Endodermal cell (in vitro differentiated cells): ENCODE data around the gene C1orf105. TPM values are rescaled to one million over a fixed set of nuclear protein-coding genes. Genes with fewer than 3 reads are reported as not detected.

Experiments
- DNase-seq: peaks from one replicate; pipeline ENCODE4 v3.0.0-alpha.2; 2017
- H3K27ac ChIP-seq: 2 replicates; pipeline ENCODE4 v1.5.1; 2013; ENCODE audit warnings: mild to moderate bottlenecking, low read depth, low read length, moderate library complexity
- H3K27me3 ChIP-seq: 2 replicates; pipeline ENCODE4 v1.6.1; 2013; ENCODE audit warnings: mild to moderate bottlenecking, low read length, moderate library complexity; ENCODE audit not compliant: insufficient read depth, control insufficient read depth, poor library complexity, severe bottlenecking
- H3K36me3 ChIP-seq: 2 replicates; pipeline ENCODE4 v1.7.0; 2013; ENCODE audit warnings: mild to moderate bottlenecking, low read length, moderate library complexity; ENCODE audit not compliant: control insufficient read depth, insufficient read depth
- H3K4me1 ChIP-seq: one replicate; pipeline ENCODE4 v1.7.0; 2013; ENCODE audit warnings: low read length; ENCODE audit not compliant: control insufficient read depth, insufficient read depth
- H3K4me3 ChIP-seq: 2 replicates; pipeline ENCODE4 v1.5.1; 2013; ENCODE audit warnings: mild to moderate bottlenecking, low read length, moderate library complexity
- H3K9ac ChIP-seq: 2 replicates; pipeline ENCODE4 v1.6.1; 2013; ENCODE audit warnings: mild to moderate bottlenecking, low read length, moderate library complexity; ENCODE audit not compliant: poor library complexity, severe bottlenecking; ENCODE audit errors: extremely low read depth
- H3K9me3 ChIP-seq: 2 replicates; pipeline ENCODE4 v1.6.1; 2013; ENCODE audit warnings: mild to moderate bottlenecking, low read length, moderate library complexity; ENCODE audit not compliant: control insufficient read depth
- H3K27ac Mint-ChIP-seq: 2 replicates; pipeline ENCODE4 v1.8.0; 2020; ENCODE audit warnings: mixed read lengths
- H3K27me3 Mint-ChIP-seq: 2 replicates; pipeline ENCODE4 v1.8.0; 2021; ENCODE audit warnings: mild to moderate bottlenecking, mixed read lengths; ENCODE audit not compliant: insufficient read depth
- H3K36me3 Mint-ChIP-seq: 2 replicates; pipeline ENCODE4 v1.8.0; 2020; ENCODE audit warnings: low read depth, mixed read lengths
- H3K4me1 Mint-ChIP-seq: 2 replicates; pipeline ENCODE4 v1.8.0; 2020; ENCODE audit warnings: mixed read lengths
- H3K4me3 Mint-ChIP-seq: 2 replicates; pipeline ENCODE4 v1.8.0; 2020; ENCODE audit warnings: mild to moderate bottlenecking, moderate library complexity, mixed read lengths
- H3K9me3 Mint-ChIP-seq: 2 replicates; pipeline ENCODE4 v1.8.0; 2020; ENCODE audit warnings: mild to moderate bottlenecking, mixed read lengths
- CTCF ChIP-seq: fragments of 200-600 bp; sonication (generic); conservative IDR thresholded peaks from 2 replicates; pipeline ENCODE4 v1.5.0; 2021; ENCODE audit warnings: antibody characterized with exemption, mild to moderate bottlenecking
- WGBS, 2 experiments: methylation state at CpG; one replicate each; pipeline versions ENCODE4 v1.1.5 to v1.1.7; 2013; ENCODE audit warnings: missing lambda C conversion rate in 2 of 2, mixed read lengths in 1 of 2; ENCODE audit not compliant: insufficient coverage in 1 of 2, insufficient read length in 1 of 2; 5-methylcytosine and 5-hydroxymethylcytosine counted together
- total RNA-seq, 2 donors: library from RNA; stranded (reverse); fragmentation: NEBNext Ultra II Directional in 1 of 2; extraction: Animal tissue kit (Norgen Biotek cat#: 25700) in 1 of 2; gene quantifications; 2 replicates in 1 of 2; 3 replicates in 1 of 2; pipeline ENCODE4 v1.2.1, GENCODE V29; 2021

Gene C1orf105
- total RNA-seq, 2 donors from 2014 or later: not detected

GRCh38 chr1:172384656-172385055, 35.8 kb upstream of the C1orf105 start:
- Mint-ChIP-seq H3K36me3 (peaks cover 1% of the 10 kb centered on the region), H3K4me3 (no peak overlapping the region), H3K27ac (no peak overlapping the region), H3K27me3 (no peaks in the 10 kb centered on the region), H3K9me3 (no peaks in the 10 kb centered on the region), H3K4me1 (peaks cover 14% of the 10 kb centered on the region)
- no peak for TF ChIP-seq CTCF
- 89 to 92% methylated on average over 1 of the region's 1 CpG for WGBS, 2 experiments
- H3K27ac ChIP-seq: no peak overlapping the region
- no peak for DNase-seq
- no peak overlapping the region for H3K9ac ChIP-seq
- H3K9me3 ChIP-seq: no peaks in the 10 kb centered on the region
- H3K27me3 ChIP-seq: no peaks in the 10 kb centered on the region
- H3K4me1 ChIP-seq: no peaks in the 10 kb centered on the region
- no peaks in the 10 kb centered on the region for H3K36me3 ChIP-seq
- no peak overlapping the region for H3K4me3 ChIP-seq

- H3K9me3 ChIP-seq: no peaks in the 10 kb centered on the region
- no peak for TF ChIP-seq CTCF
Observed at GRCh38 chr1:172386046-172386445, 34.4 kb upstream of the C1orf105 start.

GRCh38 chr1:172388490-172388889, 32.0 kb upstream of the C1orf105 start:
- H3K4me3 ChIP-seq: no peak overlapping the region
- H3K27me3 Mint-ChIP-seq: no peaks in the 10 kb centered on the region
- 92 to 100% methylated on average over 1 to 8 of the region's 8 CpGs for WGBS, 2 experiments
- H3K4me1 ChIP-seq: no peaks in the 10 kb centered on the region
- H3K9ac ChIP-seq: no peak overlapping the region
- H3K36me3 Mint-ChIP-seq: peaks cover 1% of the 10 kb centered on the region
- no peak overlapping the region for H3K27ac ChIP-seq
- no peak overlapping the region for H3K4me3 Mint-ChIP-seq
- H3K27ac Mint-ChIP-seq: no peak overlapping the region
- H3K27me3 ChIP-seq: no peaks in the 10 kb centered on the region
- no peaks in the 10 kb centered on the region for H3K9me3 Mint-ChIP-seq
- H3K4me1 Mint-ChIP-seq: peaks cover 29% of the 10 kb centered on the region
- H3K9me3 ChIP-seq: no peaks in the 10 kb centered on the region
- no peaks in the 10 kb centered on the region for H3K36me3 ChIP-seq
- TF ChIP-seq CTCF: no peak
- DNase-seq: no peak

More at GRCh38 chr1:172386046-172386445, 34.4 kb upstream of the C1orf105 start:
- H3K27ac Mint-ChIP-seq: no peak overlapping the region
- H3K9ac ChIP-seq: no peak overlapping the region
- peaks cover 19% of the 10 kb centered on the region for H3K4me1 Mint-ChIP-seq
- H3K4me3 Mint-ChIP-seq: no peak overlapping the region
- WGBS, 2 experiments: 100% methylated on average over 1 of the region's 2 CpGs; no CpG with 5 or more reads in 1 of the 2 experiments
- no peak overlapping the region for H3K4me3 ChIP-seq
- H3K27ac ChIP-seq: no peak overlapping the region
- no peak for DNase-seq
- no peaks in the 10 kb centered on the region for H3K36me3 ChIP-seq
- no peaks in the 10 kb centered on the region for H3K4me1 ChIP-seq
- peaks cover 1% of the 10 kb centered on the region for H3K36me3 Mint-ChIP-seq
- H3K9me3 Mint-ChIP-seq: no peaks in the 10 kb centered on the region
- no peaks in the 10 kb centered on the region for H3K27me3 ChIP-seq
- H3K27me3 Mint-ChIP-seq: no peaks in the 10 kb centered on the region
